HG03139 (cell line): ENCODE measurements around the gene MYOG.

Experiments
- ATAC-seq: cut with Tn5 transposase; IDR thresholded peaks from one replicate; pipeline ENCODE4 v1.9.1; 2021; ENCODE audit not compliant: unreplicated experiment

The MYOG gene

GRCh38 chr1:203085528-203086406 lies at the start of gene MYOG:
Gene MYOG (minus strand): TSS chr1:203086012. CDS start chr1:203085961, 51 bp downstream.
- ATAC-seq = no peak

- ATAC-seq = no peak
These were observed 48.3 kb upstream of the MYOG start for GRCh38 chr1:203133970-203134725.

DNA sequence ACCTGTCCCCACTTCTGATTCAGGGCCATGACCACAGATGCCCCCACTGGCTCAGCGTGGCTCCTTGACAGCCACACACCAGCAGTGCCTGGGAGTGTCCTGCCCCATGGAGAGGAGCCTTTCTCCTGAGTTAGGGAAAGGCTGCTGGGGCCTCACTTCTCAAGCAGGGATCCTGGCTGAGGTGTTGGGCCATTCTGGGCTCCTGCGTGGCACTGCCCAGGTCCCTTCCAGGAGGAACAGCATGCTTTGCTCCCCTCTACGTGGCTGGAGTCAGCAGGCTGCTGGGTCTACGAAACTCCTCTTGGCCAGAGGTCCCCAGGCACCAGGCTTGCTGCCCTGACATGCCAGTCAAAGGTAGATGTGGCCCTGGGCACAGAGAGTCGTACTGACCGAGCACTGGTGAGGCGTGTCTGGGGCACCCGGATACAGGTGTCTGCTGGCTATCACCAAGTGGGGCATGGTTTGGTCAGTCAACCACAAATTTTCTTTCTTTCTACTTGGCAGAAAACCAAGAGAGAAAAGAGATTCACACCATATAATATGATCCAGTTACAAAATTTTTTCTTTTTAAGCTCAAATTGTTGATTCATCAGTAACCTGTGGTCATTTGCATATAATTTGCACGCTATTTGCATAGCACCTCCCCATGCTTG lies 45.9 kb upstream of the MYOG start:
- ATAC-seq = no peak

DNA sequence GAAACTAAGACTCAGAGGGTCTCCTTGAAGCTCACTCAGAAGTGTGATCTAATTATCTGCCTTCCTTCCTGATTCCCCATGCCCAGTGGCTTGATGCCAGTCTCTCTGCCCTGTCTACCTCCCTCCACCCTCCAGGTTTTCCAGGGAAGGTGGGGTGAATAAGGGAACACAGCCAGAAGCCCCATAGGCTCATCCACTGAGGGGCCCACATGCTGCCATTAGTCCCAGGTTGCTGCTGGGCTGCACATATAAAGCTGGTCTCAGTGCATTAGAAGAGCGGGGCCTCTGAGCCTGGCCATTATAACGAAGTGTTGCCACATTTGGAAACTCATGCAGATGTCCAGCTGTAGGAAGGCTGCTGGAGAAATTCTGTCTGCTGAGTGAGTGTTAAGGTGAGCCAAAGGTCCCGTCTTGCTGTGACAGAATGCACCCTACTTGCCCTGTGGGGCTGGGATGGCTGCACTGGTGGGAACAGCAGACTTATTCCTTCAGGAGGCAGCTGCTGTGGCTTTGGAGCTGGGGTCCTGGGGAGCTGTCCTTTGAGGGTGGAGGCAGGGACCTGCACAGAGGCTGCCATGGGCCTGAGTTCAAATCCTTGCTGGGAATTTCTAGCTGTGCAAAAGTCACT lies 44.7 kb upstream of the MYOG start:
- ATAC-seq = no peak

GRCh38 chr1:203129501-203130231 lies 43.9 kb upstream of the MYOG start:
- ATAC-seq = no peak

GRCh38 chr1:203128716-203129500 lies 43.1 kb upstream of the MYOG start:
- no peak for ATAC-seq

- ATAC-seq = no peak
These were observed 42.6 kb upstream of the MYOG start for GRCh38 chr1:203128431-203128715.

- ATAC-seq = no peak
These were observed 42.0 kb upstream of the MYOG start, which contains the start of gene ADORA1 for GRCh38 chr1:203127666-203128430. Gene ADORA1 (plus strand): TSS chr1:203127726. CDS start chr1:203128842, 1,116 bp downstream.

DNA sequence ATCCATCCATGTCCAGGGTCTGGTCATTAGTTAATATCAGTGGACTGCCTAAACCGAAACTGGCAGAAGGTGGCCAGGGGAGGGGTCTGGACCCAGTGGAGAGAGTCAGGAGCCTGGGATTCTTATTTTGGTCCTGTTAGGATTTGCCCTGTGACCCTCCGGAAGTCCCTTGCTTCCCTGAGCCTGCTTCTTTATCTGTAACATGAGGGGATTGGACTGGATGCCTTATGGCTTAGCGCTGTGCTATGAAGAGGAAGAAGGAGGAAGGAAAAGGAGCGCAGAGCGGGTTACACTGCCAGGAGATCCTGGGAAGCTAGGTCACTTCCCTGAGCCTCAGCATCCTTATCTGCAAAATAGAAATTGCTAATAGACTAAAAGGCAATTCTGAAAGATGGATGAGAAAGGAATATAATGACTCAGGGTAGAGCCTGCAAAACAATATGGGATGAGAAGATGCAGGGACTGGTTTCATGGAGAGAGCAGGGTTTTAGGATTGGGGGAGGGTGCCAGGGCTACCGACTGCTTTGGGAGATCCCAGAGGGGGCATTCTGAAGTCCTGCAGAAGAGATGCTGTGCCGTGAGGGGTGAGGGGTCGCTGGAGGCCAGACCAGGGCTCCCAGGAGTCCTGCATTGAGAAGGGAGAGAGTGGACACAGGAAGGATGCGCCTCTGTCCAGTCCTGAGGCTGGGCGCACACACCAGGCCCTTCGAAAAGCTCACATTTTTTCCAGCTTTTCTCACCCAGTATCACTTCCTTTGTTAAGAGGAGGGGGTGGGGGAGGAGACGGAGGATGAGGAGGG lies 41.3 kb upstream of the MYOG start:
- ATAC-seq = no peak

DNA sequence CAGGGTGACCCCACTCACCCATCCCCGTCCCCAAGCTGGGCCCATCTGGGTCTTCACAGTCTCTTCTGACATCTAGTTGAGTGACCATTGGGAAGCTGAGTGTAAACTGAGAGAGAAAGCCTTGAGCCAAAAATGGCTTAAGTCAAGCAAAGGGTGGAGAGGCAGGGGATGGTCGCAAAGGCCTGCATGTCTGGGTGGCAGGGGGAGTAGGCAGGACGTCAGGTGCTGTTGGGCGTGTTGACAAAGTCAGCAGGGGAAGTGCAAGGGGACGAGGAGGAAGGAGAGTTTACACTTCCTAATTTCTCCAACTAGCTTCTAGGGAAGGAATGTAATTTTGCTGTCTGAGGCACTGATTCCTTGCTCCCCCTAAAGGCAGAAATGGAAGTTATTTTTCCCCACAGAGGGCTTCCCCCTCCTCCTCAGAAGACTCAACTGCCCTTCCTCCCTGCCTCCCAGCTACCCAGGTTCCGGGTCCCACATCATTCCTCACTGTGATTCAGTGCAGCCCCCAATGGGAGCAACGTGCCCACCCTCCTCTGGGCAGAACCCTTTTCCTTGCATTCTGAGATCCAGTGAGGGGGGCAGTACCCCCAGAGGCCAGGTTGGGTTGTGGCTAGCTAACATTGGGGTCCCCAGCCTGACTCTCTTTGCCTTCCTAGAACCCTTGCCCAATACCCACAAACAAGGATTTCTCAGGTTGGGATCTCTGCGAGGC lies 40.5 kb upstream of the MYOG start:
- ATAC-seq = no peak

GRCh38 chr1:203124546-203125317 lies 38.9 kb upstream of the MYOG start:
- ATAC-seq = no peak

DNA sequence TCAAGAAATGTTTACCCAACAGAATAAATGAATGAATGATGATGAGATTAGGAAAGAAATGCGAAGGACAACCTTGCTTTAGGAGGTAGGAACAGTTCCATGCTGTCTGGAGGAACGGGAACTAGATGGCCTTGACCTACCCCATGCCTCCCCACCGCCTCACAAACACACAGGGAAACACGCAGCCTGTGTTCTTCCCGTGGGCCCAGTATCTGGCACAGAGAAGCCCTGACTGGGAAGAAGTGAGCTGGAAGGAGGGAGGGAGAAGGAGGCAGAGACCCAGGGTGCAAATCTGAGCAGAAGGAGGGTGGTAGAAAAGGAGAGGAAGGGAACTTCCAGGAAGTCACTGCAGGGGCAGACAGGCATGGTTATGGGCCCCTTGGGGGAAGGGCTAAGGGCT lies 38.2 kb upstream of the MYOG start:
- no peak for ATAC-seq

GRCh38 chr1:203122159-203122558 lies 36.3 kb upstream of the MYOG start:
- no peak for ATAC-seq

DNA sequence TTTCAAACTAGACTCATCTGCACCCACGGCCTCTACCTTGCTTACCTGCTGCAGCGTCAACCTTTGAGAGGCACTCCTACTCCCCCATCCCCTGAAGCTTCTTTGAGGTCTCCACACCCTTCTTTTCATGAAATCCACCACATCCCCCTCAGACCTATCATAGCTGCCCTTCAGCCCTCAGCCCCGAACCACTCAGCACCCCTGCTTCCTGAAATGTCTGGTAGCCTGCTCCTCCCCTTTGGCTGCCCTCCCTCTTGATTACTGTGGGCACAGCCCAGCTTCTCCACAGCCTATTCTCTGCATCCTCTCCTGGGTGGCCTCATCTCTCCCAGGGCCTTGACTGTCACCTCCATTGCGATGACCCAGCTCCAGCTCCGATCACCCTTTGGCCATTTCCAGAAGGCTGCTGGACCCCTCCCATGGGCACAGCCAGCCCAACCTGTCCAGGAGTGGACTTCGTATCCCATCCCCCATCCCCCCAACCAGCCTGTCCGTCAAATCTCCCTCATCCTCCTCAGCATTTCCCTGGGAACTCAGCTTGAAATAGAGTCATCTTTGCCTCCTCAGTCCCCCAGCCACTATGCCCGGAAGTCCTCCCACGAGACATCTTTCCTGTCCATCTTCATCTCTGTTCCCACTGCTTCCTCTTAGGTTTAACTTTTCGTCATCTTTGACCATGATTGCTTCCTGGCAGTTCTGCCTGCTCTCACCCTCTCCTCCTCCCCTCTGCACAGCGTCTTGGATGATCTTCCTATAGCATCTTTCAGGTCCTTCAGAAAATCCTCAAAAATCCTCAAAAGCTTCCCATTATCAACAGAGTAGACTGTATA lies 35.6 kb upstream of the MYOG start:
- ATAC-seq = no peak

DNA sequence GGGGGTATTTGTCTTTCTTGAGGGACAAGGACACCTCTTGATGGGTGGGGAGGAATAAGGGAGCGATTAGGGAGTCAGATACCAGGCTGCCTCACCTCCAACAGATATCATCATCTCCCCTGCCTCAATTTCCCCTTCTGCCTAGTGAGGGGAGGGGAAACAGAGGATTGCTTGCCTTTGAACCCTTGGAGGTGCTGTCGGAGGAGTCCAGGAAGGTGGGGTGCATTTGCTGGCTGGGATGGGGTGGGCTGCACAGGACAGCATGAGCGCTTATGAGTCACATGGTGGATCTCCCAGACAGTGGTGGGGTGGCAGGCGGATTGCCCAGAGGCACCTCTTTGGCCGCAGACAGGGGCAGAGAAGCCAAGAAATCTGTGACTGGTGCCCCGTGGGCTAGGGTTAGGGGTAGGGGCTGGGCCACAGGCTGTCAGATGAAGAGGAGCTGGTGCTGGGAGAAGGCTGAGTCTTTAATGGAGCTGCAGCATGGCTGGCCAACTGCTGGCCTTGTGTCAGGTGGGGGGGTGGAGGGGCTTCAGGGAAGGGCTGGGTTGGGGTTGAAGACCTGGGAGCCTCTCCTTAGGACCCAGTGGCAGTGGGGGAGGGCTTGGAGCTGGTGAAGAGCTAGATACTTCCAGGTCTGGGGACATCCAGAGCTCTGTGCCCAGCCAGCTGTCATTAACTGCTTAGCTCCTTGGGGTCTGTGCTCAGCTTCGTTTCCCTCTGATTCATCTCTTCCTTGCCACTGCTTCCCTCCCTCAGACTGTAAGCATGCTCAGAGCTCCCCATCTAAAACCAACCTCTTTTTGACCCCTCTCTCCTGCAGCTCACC lies 34.7 kb upstream of the MYOG start:
- no peak for ATAC-seq
